Neural progenitor cell (in vitro differentiated cells): ENCODE results near the gene NLRP6.
"Not testable (repeated sequence)": the region's sequence is repeated elsewhere in the genome, so short reads cannot be mapped to it uniquely, and the experiment has no call there.

ENCODE experiments used
- EZH2 ChIP-seq: fragments of 200-600 bp; sonication (generic); IDR thresholded peaks from 2 replicates; pipeline ENCODE4 v1.6.1; 2017; ENCODE audit warnings: antibody characterized with exemption, mild to moderate bottlenecking, moderate library complexity
- EZH2phosphoT487 ChIP-seq: fragments of 200-600 bp; sonication (generic); IDR thresholded peaks from 2 replicates; pipeline ENCODE4 v1.6.1; 2017; ENCODE audit warnings: antibody characterized with exemption
- TF ChIP-seq, protein P1 (sequence below): fragments of 200-600 bp; sonication (generic); IDR thresholded peaks from 2 replicates; pipeline ENCODE4 v1.5.1; 2017; ENCODE audit warnings: antibody characterized with exemption, mild to moderate bottlenecking

DNA sequence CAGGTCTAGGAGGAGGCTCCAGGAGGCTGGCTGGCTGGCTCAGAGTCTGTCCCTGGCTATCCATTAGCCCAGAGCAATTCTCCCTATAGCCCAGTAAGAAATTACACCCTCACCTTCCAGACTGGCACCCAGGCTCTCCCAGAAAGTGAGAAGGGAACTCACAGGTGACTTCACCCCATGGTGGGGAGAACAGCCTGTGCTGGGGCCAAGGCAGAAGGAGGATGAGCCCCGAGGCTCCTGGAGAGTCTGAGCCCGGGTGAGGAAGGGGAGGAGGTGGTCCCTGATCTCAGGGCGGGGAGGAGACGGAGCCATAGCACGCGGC lies 36.3 kb downstream of the NLRP6 start:
- TF ChIP-seq, protein P1, sequence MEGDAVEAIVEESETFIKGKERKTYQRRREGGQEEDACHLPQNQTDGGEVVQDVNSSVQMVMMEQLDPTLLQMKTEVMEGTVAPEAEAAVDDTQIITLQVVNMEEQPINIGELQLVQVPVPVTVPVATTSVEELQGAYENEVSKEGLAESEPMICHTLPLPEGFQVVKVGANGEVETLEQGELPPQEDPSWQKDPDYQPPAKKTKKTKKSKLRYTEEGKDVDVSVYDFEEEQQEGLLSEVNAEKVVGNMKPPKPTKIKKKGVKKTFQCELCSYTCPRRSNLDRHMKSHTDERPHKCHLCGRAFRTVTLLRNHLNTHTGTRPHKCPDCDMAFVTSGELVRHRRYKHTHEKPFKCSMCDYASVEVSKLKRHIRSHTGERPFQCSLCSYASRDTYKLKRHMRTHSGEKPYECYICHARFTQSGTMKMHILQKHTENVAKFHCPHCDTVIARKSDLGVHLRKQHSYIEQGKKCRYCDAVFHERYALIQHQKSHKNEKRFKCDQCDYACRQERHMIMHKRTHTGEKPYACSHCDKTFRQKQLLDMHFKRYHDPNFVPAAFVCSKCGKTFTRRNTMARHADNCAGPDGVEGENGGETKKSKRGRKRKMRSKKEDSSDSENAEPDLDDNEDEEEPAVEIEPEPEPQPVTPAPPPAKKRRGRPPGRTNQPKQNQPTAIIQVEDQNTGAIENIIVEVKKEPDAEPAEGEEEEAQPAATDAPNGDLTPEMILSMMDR = not testable (repeated sequence)
- not testable (repeated sequence) for TF ChIP-seq EZH2, EZH2phosphoT487
